Activated CD4-positive, alpha-beta T cell treated with anti-CD3 and anti-CD28 coated beads, Interleukin-10, Interleukin-2, amounts not matched to agents 100 ng/mL and 50 ng/mL, durations not matched to agents 16 hours and 8 hours (primary cell): ENCODE measurements around the gene SDR42E2.
"Not testable (repeated sequence)": the region's sequence is repeated elsewhere in the genome, so short reads cannot be mapped to it uniquely, and the experiment has no call there.

Experiments used
- DNase-seq: peaks from one replicate; pipeline ENCODE4 v3.0.0-alpha.2; 2020

Gene SDR42E2

GRCh38 chr16:22161999-22162655, at the start of gene SDR42E2:
Gene SDR42E2, plus strand, starts transcription at chr16:22162506. Its CDS starts 3,077 bp downstream, at chr16:22165583.
- DNase-seq: peak; percentile 2

- no peak for DNase-seq
Observed at GRCh38 chr16:22116095-22116700, 46.1 kb upstream of the SDR42E2 start.

- DNase-seq: no peak
Observed at GRCh38 chr16:22117609-22118008, 44.7 kb upstream of the SDR42E2 start.

- no peak for DNase-seq
Observed at GRCh38 chr16:22120440-22120839, 41.9 kb upstream of the SDR42E2 start.

GRCh38 chr16:22122239-22122638, 40.1 kb upstream of the SDR42E2 start:
- no peak for DNase-seq

GRCh38 chr16:22123146-22123545, 39.2 kb upstream of the SDR42E2 start:
- DNase-seq: no peak

GRCh38 chr16:22123759-22124490, 38.4 kb upstream of the SDR42E2 start:
- no peak for DNase-seq

- no peak for DNase-seq
Observed at GRCh38 chr16:22124583-22125284, 37.6 kb upstream of the SDR42E2 start.

- DNase-seq: no peak
Observed at GRCh38 chr16:22126037-22126558, 36.2 kb upstream of the SDR42E2 start.

- not testable (repeated sequence) for DNase-seq
Observed at GRCh38 chr16:22128537-22128936, 33.8 kb upstream of the SDR42E2 start.

- DNase-seq: no peak
Observed at GRCh38 chr16:22130528-22130927, 31.8 kb upstream of the SDR42E2 start.

GRCh38 chr16:22132801-22133200, 29.5 kb upstream of the SDR42E2 start:
- DNase-seq: no peak

GRCh38 chr16:22138482-22138881, 23.8 kb upstream of the SDR42E2 start:
- no peak for DNase-seq

GRCh38 chr16:22139008-22139407, 23.3 kb upstream of the SDR42E2 start:
- DNase-seq: no peak

- DNase-seq: no peak
Observed at GRCh38 chr16:22139732-22140131, 22.6 kb upstream of the SDR42E2 start.

GRCh38 chr16:22141767-22142166, 20.5 kb upstream of the SDR42E2 start:
- DNase-seq: peak; percentile 5

GRCh38 chr16:22144520-22144919, 17.8 kb upstream of the SDR42E2 start:
- DNase-seq: no peak

- no peak for DNase-seq
Observed at GRCh38 chr16:22147853-22148252, 14.5 kb upstream of the SDR42E2 start.

- DNase-seq: no peak
Observed at GRCh38 chr16:22151246-22151998, 10.9 kb upstream of the SDR42E2 start.

- DNase-seq: no peak
Observed at GRCh38 chr16:22152316-22152715, 10.0 kb upstream of the SDR42E2 start.

GRCh38 chr16:22153078-22153477, 9.2 kb upstream of the SDR42E2 start:
- DNase-seq: not testable (repeated sequence)

GRCh38 chr16:22161401-22161800, 905 bp upstream of the SDR42E2 start:
- no peak for DNase-seq

- no peak for DNase-seq
Observed at GRCh38 chr16:22162656-22163009, 327 bp downstream of the SDR42E2 start.
